ENCODE measurements around the gene NCMAP. TPM values are rescaled to one million over a fixed set of nuclear protein-coding genes. Genes with fewer than 3 reads are reported as not detected.

NCMAP gene
- total RNA-seq, 1 donor from 2014 or later = not detected

GRCh38 chr1:24536391-24536840, 19.5 kb upstream of the NCMAP start:
- peak overlapping the region; percentile 8 for H3K27ac Mint-ChIP-seq (ENCODE audit: unreplicated experiment)
- H3K4me1 Mint-ChIP-seq (ENCODE audit: low read depth) = peaks cover 11% of the 10 kb centered on the region
- H3K9me3 Mint-ChIP-seq (ENCODE audit: low read depth) = no peaks in the 10 kb centered on the region
- H3K36me3 Mint-ChIP-seq (ENCODE audit: low read depth) = peaks cover 7% of the 10 kb centered on the region
- TF ChIP-seq CTCF (IDR thresholded peaks at IDR 0.05) = no peak
- H3K4me3 Mint-ChIP-seq (ENCODE audit: unreplicated experiment) = no peak overlapping the region
- H3K27me3 Mint-ChIP-seq (ENCODE audit: low read depth) = no peaks in the 10 kb centered on the region
- no peak for DNase-seq (ENCODE audit: low spot score)

DNA sequence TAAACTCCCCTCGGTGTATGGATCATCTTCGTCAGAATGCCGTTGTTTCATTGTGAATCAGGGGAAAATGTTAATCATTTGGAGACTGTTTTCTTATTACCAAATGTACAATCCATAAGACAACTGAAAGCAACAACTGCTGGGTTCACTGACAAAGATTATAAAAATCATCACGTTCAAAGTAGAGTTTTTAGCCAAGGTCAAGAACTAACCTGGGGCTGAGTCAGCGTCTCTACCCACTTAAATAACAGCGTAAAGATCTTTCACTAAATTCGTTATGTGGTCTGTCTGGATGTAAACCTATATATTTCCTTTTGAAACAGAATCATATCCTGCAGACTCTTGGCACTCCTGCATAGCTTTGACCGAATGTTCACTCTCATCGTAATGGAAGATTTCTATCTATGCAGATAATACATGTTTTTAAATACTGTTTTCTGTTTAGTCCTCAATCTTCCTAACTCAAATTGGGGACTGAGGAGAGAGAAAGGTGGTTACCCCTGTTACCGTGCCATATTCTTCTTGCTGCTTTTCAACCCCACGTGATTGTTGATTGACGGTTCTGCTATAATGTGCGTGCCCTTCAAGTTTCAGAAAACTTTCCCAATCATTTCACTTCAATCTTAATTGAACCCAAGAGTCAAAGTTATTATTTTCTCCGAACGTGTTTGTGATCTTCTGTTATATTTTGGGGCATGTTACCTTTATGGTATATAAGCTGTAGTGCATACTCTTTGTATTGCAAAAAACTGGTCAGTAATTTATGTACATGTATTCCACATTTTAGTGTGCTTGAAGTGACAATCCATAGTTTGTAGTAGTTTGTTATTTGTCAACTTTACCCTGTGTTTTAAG, 15.6 kb upstream of the NCMAP start:
- no peaks in the 10 kb centered on the region for H3K9me3 Mint-ChIP-seq (ENCODE audit: low read depth)
- no peak for DNase-seq (ENCODE audit: low spot score)
- no peak overlapping the region for H3K4me3 Mint-ChIP-seq (ENCODE audit: unreplicated experiment)
- H3K27ac Mint-ChIP-seq (ENCODE audit: unreplicated experiment) = no peak overlapping the region
- peaks cover 1% of the 10 kb centered on the region for H3K36me3 Mint-ChIP-seq (ENCODE audit: low read depth)
- H3K27me3 Mint-ChIP-seq (ENCODE audit: low read depth) = no peaks in the 10 kb centered on the region
- peaks cover 11% of the 10 kb centered on the region for H3K4me1 Mint-ChIP-seq (ENCODE audit: low read depth)
- TF ChIP-seq CTCF (IDR thresholded peaks at IDR 0.05) = no peak

GRCh38 chr1:24540906-24541710, 14.8 kb upstream of the NCMAP start:
- DNase-seq (ENCODE audit: low spot score) = no peak
- no peak overlapping the region for H3K4me3 Mint-ChIP-seq (ENCODE audit: unreplicated experiment)
- no peak for TF ChIP-seq CTCF (IDR thresholded peaks at IDR 0.05)
- peaks cover 3% of the 10 kb centered on the region for H3K27me3 Mint-ChIP-seq (ENCODE audit: low read depth)
- peaks cover 1% of the 10 kb centered on the region for H3K36me3 Mint-ChIP-seq (ENCODE audit: low read depth)
- H3K9me3 Mint-ChIP-seq (ENCODE audit: low read depth) = no peaks in the 10 kb centered on the region
- H3K4me1 Mint-ChIP-seq (ENCODE audit: low read depth) = peaks cover 11% of the 10 kb centered on the region
- H3K27ac Mint-ChIP-seq (ENCODE audit: unreplicated experiment) = no peak overlapping the region

DNA sequence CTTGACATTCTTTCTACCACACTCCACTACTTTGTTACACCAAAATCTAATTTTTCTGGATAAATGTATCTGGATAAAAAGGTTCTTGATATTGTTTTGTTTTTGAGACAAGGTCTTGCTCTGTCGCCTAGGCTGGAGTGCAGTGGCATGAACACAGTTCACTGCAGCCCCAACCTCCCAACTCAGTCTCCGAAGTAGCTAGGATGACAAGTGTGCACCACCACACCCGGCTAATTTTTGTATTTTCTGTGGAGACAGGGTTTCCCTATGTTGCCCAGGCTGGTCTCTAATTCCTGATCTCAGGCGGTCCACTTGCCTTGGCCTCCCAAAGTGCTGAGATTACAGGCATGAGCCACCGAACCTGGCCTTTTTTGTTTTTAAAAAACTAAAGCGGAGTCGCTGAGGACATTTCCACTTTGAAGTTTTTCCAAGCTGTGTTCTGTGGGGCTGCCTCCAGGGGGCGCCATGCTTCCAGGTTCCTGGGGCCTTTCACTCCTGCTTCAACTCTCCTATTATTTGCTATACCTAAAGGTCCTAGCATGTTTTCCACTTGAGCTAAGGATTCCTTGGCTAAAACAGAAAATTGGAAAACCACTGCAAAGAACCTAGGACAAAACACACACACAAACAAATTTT, 14.1 kb upstream of the NCMAP start:
- peak; percentile 76 for TF ChIP-seq CTCF (IDR thresholded peaks at IDR 0.05)
- Mint-ChIP-seq H3K36me3 (ENCODE audit: low read depth) (peaks cover 1% of the 10 kb centered on the region), H3K9me3 (ENCODE audit: low read depth) (no peaks in the 10 kb centered on the region), H3K4me3 (ENCODE audit: unreplicated experiment) (no peak overlapping the region), H3K27me3 (ENCODE audit: low read depth) (peaks cover 3% of the 10 kb centered on the region), H3K4me1 (ENCODE audit: low read depth) (peaks cover 11% of the 10 kb centered on the region), H3K27ac (ENCODE audit: unreplicated experiment) (no peak overlapping the region)
- no peak for DNase-seq (ENCODE audit: low spot score)

DNA sequence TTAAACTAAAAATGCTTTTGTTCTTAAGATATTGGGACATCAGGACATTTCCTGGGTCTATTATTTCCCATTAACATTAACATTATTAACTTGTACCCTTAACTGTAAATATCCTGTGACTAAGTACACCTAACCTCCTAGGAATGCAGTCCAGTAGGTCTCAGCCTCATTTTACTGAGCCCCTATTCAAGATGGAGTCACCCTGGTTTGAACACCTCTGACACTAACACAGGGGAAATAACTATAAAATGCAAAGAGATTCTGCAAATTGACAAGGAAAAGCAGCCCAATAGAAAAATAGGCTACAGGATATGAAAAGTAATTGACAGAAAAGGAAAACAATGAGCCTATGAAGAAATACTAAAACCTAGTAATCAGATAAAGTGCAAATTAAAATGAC, 11.6 kb upstream of the NCMAP start:
- Mint-ChIP-seq H3K27ac (ENCODE audit: unreplicated experiment) (no peak overlapping the region), H3K4me1 (ENCODE audit: low read depth) (peaks cover 11% of the 10 kb centered on the region), H3K9me3 (ENCODE audit: low read depth) (no peaks in the 10 kb centered on the region), H3K4me3 (ENCODE audit: unreplicated experiment) (no peak overlapping the region), H3K36me3 (ENCODE audit: low read depth) (peaks cover 1% of the 10 kb centered on the region), H3K27me3 (ENCODE audit: low read depth) (peaks cover 13% of the 10 kb centered on the region)
- DNase-seq (ENCODE audit: low spot score) = no peak
- TF ChIP-seq CTCF (IDR thresholded peaks at IDR 0.05) = no peak
